Endothelial cell of umbilical vein (primary cell): ENCODE results near the gene LSMEM2. TPM values are rescaled to one million over a fixed set of nuclear protein-coding genes. Genes with fewer than 3 reads are reported as not detected.

Source experiments
- BruUV-seq: library from RNA; stranded (reverse); fragments of 400-500 nt; replicated peaks from 2 replicates; lab custom pipeline; 2021; lab: Mats Ljungman, UMichigan
- CTCF ChIA-PET: fragments of 300-600, 350-600 bp; sonication (Branson Sonifier 250); formaldehyde crosslinking; loops from one replicate; lab custom pipeline; 2021; ENCODE audit warnings: antibody characterized with exemption, inconsistent platforms; lab: Charles Lee
- POLR2A ChIA-PET: fragments of 300-600, 350-600 bp; sonication (Branson Sonifier 250); formaldehyde crosslinking; loops from one replicate; lab custom pipeline; 2021; ENCODE audit warnings: antibody characterized with exemption, inconsistent platforms; lab: Charles Lee
- DNase-seq: peaks from one replicate; pipeline ENCODE4 v3.0.0-alpha.2; 2011; ENCODE audit warnings: low read depth, low spot score
- FAIRE-seq: peaks from 2 replicates; lab custom pipeline; 2011; peaks lifted over from hg19 to GRCh38; lab: Jason Lieb, UNC
- H2AFZ ChIP-seq: 2 replicates; pipeline ENCODE4 v1.6.0; 2012; ENCODE audit warnings: low read depth, low read length, control low read depth, inconsistent platforms
- H3K27ac ChIP-seq: 2 replicates; pipeline ENCODE4 v1.5.1; 2011; ENCODE audit warnings: low read depth, mild to moderate bottlenecking, control low read depth, low read length, moderate library complexity; ENCODE audit not compliant: insufficient read depth
- H3K27me3 ChIP-seq, 2 experiments: 2 replicates each; pipeline versions ENCODE4 v1.6.0 to v1.6.1; 2011; ENCODE audit warnings: low read length in 2 of 2, mixed read lengths in 1 of 2; ENCODE audit not compliant: control insufficient read depth in 2 of 2, insufficient read depth in 2 of 2
- H3K36me3 ChIP-seq, 2 experiments: 2 replicates in 1 of 2; 3 replicates in 1 of 2; pipeline ENCODE4 v1.5.1; 2011; ENCODE audit warnings: low read length in 2 of 2, mild to moderate bottlenecking in 1 of 2, moderate library complexity in 1 of 2; ENCODE audit not compliant: control insufficient read depth in 2 of 2, insufficient read depth in 2 of 2; ENCODE audit errors: extremely low read depth in 1 of 2
- H3K4me1 ChIP-seq: 3 replicates; pipeline ENCODE4 v1.5.1; 2011; ENCODE audit warnings: mild to moderate bottlenecking, low read length; ENCODE audit not compliant: control insufficient read depth, insufficient read depth; ENCODE audit errors: extremely low read depth
- H3K4me2 ChIP-seq: 2 replicates; pipeline ENCODE4 v1.6.1; 2011; ENCODE audit warnings: low read length, control low read depth, mixed read lengths; ENCODE audit not compliant: insufficient read depth
- H3K4me3 ChIP-seq, 3 experiments: fragments of 200-600 bp in 1 of 3; sonication (generic), shearing (Covaris generic) in 1 of 3; replicated peaks in 1 of 3; 2 replicates each; pipeline ENCODE4 v1.5.1; 2011 to 2016; ENCODE audit warnings: control low read depth in 3 of 3, low read length in 3 of 3, mild to moderate bottlenecking in 2 of 3, inconsistent platforms in 1 of 3, low read depth in 1 of 3, moderate library complexity in 1 of 3; ENCODE audit not compliant: insufficient read depth in 1 of 3
- H3K79me2 ChIP-seq: 2 replicates; pipeline ENCODE4 v1.6.0; 2012; ENCODE audit warnings: low read length, inconsistent platforms; ENCODE audit not compliant: control insufficient read depth, insufficient read depth
- H3K9ac ChIP-seq: replicated peaks from 2 replicates; pipeline ENCODE3; 2011; ENCODE audit warnings: low read length, control low read depth; ENCODE audit not compliant: insufficient read depth; ENCODE audit errors: extremely low read depth
- H3K9me1 ChIP-seq: replicated peaks from 3 replicates; pipeline ENCODE4 v1.6.0; 2011; ENCODE audit warnings: mild to moderate bottlenecking, low read length; ENCODE audit not compliant: control insufficient read depth, insufficient read depth; ENCODE audit errors: extremely low read depth
- H3K9me3 ChIP-seq: replicated peaks from 2 replicates; pipeline ENCODE4 v1.5.1; 2012; ENCODE audit warnings: low read length, inconsistent platforms; ENCODE audit not compliant: control insufficient read depth, insufficient read depth
- H4K20me1 ChIP-seq: replicated peaks from 2 replicates; pipeline ENCODE3; 2011; ENCODE audit warnings: mild to moderate bottlenecking, low read length; ENCODE audit not compliant: control insufficient read depth, insufficient read depth; ENCODE audit errors: extremely low read depth
- CTCF ChIP-seq, 2 donors: IDR thresholded peaks; 1 replicate in 1 of 2; 2 replicates in 1 of 2; pipeline ENCODE4 v1.5.1; 2011; ENCODE audit warnings: low read length in 2 of 2, mild to moderate bottlenecking in 2 of 2, moderate library complexity in 2 of 2, control low read depth in 1 of 2, inconsistent platforms in 1 of 2, low read depth in 1 of 2; ENCODE audit not compliant: insufficient read depth in 1 of 2; ENCODE audit errors: extremely low read depth in 1 of 2
- EZH2 ChIP-seq: IDR thresholded peaks from 2 replicates; pipeline ENCODE4 v1.6.1; 2012; ENCODE audit warnings: borderline replicate concordance, low read depth, mild to moderate bottlenecking, moderate library complexity, low read length, inconsistent platforms; ENCODE audit not compliant: severe bottlenecking
- FOS ChIP-seq: IDR thresholded peaks from 2 replicates; pipeline ENCODE4 v1.6.1; 2011; ENCODE audit warnings: mild to moderate bottlenecking, low read length, moderate library complexity, borderline replicate concordance; ENCODE audit not compliant: insufficient read depth
- GATA2 ChIP-seq: IDR thresholded peaks from 2 replicates; pipeline ENCODE4 v1.7.0; 2011; ENCODE audit warnings: low read depth, mild to moderate bottlenecking, moderate library complexity, mixed read lengths, low read length; ENCODE audit not compliant: insufficient read length, insufficient read depth
- JUN ChIP-seq: IDR thresholded peaks from 2 replicates; pipeline ENCODE4 v1.6.1; 2011; ENCODE audit warnings: borderline replicate concordance, low read depth; ENCODE audit not compliant: insufficient read length, insufficient read depth
- MYC ChIP-seq: IDR thresholded peaks from one replicate; pipeline ENCODE4 v1.6.1; 2011; ENCODE audit warnings: mild to moderate bottlenecking, low read depth, low read length
- POLR2A ChIP-seq: IDR thresholded peaks from 2 replicates; pipeline ENCODE4 v1.6.1; 2012; ENCODE audit warnings: low read depth, mild to moderate bottlenecking, control low read depth, low read length
- POLR2AphosphoS5 ChIP-seq: IDR thresholded peaks from 2 replicates; pipeline ENCODE4 v1.6.1; 2012; ENCODE audit warnings: low read depth, mild to moderate bottlenecking, control low read depth, low read length, moderate library complexity; ENCODE audit not compliant: insufficient read depth
- dilution Hi-C: fragments of 300-500 bp; cut with MboI; formaldehyde crosslinking; loops from one replicate; pipeline ENCODE4 v1.15.0; 2019; ENCODE audit warnings: low sequenced_read_pairs; ENCODE audit not compliant: extremely low pct_ligation_motif_present
- intact Hi-C: fragments of 100-400 bp; cut with micrococcal nuclease; formaldehyde crosslinking; loops from one replicate; pipeline ENCODE4 v1.10.0; 2022
- polyA plus RNA-seq, 4 experiments: library from polyadenylated mRNA; depleted of rRNA in 3 of 4; stranded (reverse) in 3 of 4; unstranded in 1 of 4; fragments of >200 nt; gene quantifications; 2 replicates each; pipeline versions ENCODE4 v1.2.1 to v1.2.3, GENCODE V29; 2011 to 2012; ENCODE audit warnings: missing spikeins in 1 of 4
- total RNA-seq: library from RNA; stranded (reverse); gene quantifications from 2 replicates; pipeline ENCODE4 v1.2.3, GENCODE V29; 2021
- TF ChIP-seq, protein P1 (sequence below): IDR thresholded peaks from 2 replicates; pipeline ENCODE4 v1.6.1; 2011; ENCODE audit not compliant: insufficient read depth, insufficient read length

LSMEM2 gene
- total and polyA plus RNA-seq, 2 donors (not counting 3 experiments of a cell fraction or from before 2014, with no cell fraction given) = not detected

DNA sequence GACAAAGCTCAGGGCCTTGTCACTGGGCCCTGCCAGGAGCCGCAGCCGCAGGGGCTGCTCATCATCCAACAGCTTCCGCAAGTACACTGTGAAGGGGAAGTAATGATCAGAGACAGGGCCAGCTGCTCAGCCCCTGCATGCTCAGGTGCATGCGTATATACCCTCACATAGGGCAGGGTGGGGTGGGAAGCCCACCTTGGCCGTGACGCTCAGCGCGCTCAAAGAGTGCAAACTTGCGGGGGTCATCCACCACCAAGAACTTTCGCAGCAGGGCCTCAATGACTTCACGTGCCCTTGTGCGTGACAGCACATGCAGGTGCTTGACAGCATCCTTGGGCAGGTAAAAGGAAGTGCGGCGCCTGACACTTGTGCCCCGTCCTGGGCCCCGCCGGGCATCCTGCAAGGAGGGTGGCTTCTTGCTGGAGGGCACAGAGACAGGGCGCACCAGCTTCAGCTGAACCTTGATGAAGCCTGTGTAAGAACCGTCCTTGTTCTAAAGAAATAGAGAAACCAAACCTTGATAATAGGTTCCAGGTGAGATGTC, 52.5 kb downstream of the LSMEM2 start:
- no peak for FAIRE-seq

More for the DNA sequence above, 52.5 kb downstream of the LSMEM2 start:
- TF ChIP-seq, protein P1, sequence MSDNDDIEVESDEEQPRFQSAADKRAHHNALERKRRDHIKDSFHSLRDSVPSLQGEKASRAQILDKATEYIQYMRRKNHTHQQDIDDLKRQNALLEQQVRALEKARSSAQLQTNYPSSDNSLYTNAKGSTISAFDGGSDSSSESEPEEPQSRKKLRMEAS = no peak
- no peak for TF ChIP-seq FOS
- no peak for TF ChIP-seq POLR2AphosphoS5
- no peak for TF ChIP-seq GATA2
- no peak for TF ChIP-seq POLR2A
- TF ChIP-seq CTCF (IDR thresholded peaks at IDR 0.05; ENCODE audit: extremely low read depth in 1 of 2, insufficient read depth in 1 of 2, low read depth in 1 of 2, low read length in 2 of 2) = no peak
- TF ChIP-seq EZH2 = no peak
- no peak for TF ChIP-seq JUN
- no peak for TF ChIP-seq MYC
- peaks cover 66% of the 10 kb centered on the region for H3K79me2 ChIP-seq
- dilution Hi-C loops = no loop called here
- no peaks in the 10 kb centered on the region for H3K9me1 ChIP-seq
- no peak overlapping the region for H3K4me3 ChIP-seq
- BruUV-seq = no TSS peak
- peaks cover 20 to 29% of the 10 kb centered on the region in 2 experiments for H3K36me3 ChIP-seq
- H3K9ac ChIP-seq = no peak overlapping the region
- intact Hi-C loops = no loop called here
- ChIA-PET CTCF (no interaction called here), POLR2A (no interaction called here)
- no peaks in the 10 kb centered on the region for H4K20me1 ChIP-seq
- no peak overlapping the region for H3K4me2 ChIP-seq
- no peaks in the 10 kb centered on the region for H3K27me3 ChIP-seq
- peaks cover 41% of the 10 kb centered on the region for H3K4me1 ChIP-seq
- no peaks in the 10 kb centered on the region for H3K9me3 ChIP-seq
- DNase-seq = no peak
- H3K27ac ChIP-seq = no peak overlapping the region
- H2AFZ ChIP-seq = no peak overlapping the region
